ENCODE results near the gene ZNF777. TPM values are rescaled to one million over a fixed set of nuclear protein-coding genes. Genes with fewer than 3 reads are reported as not detected.

The ZNF777 gene
- polyA plus RNA-seq, 12 donors = 4.3 to 13.7 (median 8.1) TPM; not detected in 1

GRCh38 chr7:149477494-149478443 is 16.9 kb upstream of the ZNF777 start:
- DNase-seq = no peak

GRCh38 chr7:149476791-149477190 is 15.9 kb upstream of the ZNF777 start:
- DNase-seq = no peak

- DNase-seq = no peak
Observed at GRCh38 chr7:149475121-149476045, 14.5 kb upstream of the ZNF777 start.

GRCh38 chr7:149474309-149475120 is 13.7 kb upstream of the ZNF777 start:
- no peak for DNase-seq

- DNase-seq = no peak
Observed at GRCh38 chr7:149473251-149473650, 12.4 kb upstream of the ZNF777 start.

- no peak for DNase-seq
Observed at GRCh38 chr7:149471289-149471953, 10.6 kb upstream of the ZNF777 start.

- no peak for DNase-seq
Observed at GRCh38 chr7:149469806-149470205, 8.9 kb upstream of the ZNF777 start.

- DNase-seq = no peak
Observed at GRCh38 chr7:149468208-149468607, 7.3 kb upstream of the ZNF777 start.

- no peak for DNase-seq
Observed at GRCh38 chr7:149467321-149467859, 6.5 kb upstream of the ZNF777 start.

- no peak for DNase-seq
Observed at GRCh38 chr7:149466364-149466763, 5.5 kb upstream of the ZNF777 start.

GRCh38 chr7:149463500-149464161 is 2.8 kb upstream of the ZNF777 start:
- DNase-seq = no peak

- DNase-seq = no peak
Observed at GRCh38 chr7:149462101-149462520, 1.2 kb upstream of the ZNF777 start.

- DNase-seq = no peak
Observed at GRCh38 chr7:149459540-149460452, 1.1 kb downstream of the ZNF777 start.

GRCh38 chr7:149459201-149459539 is 1.7 kb downstream of the ZNF777 start:
- DNase-seq = no peak

GRCh38 chr7:149458235-149458634 is 2.6 kb downstream of the ZNF777 start:
- DNase-seq = no peak

- no peak for DNase-seq
Observed at GRCh38 chr7:149457766-149458165, 3.1 kb downstream of the ZNF777 start.

GRCh38 chr7:149456506-149457421 is 4.1 kb downstream of the ZNF777 start:
- DNase-seq = no peak
